ENCODE results near the gene LRRC66. TPM values are rescaled to one million over a fixed set of nuclear protein-coding genes. Genes with fewer than 3 reads are reported as not detected.

LRRC66 gene
- total and polyA plus RNA-seq, 2 experiments from 2014 or later, result 0.24 TPM; not detected in 1

DNA sequence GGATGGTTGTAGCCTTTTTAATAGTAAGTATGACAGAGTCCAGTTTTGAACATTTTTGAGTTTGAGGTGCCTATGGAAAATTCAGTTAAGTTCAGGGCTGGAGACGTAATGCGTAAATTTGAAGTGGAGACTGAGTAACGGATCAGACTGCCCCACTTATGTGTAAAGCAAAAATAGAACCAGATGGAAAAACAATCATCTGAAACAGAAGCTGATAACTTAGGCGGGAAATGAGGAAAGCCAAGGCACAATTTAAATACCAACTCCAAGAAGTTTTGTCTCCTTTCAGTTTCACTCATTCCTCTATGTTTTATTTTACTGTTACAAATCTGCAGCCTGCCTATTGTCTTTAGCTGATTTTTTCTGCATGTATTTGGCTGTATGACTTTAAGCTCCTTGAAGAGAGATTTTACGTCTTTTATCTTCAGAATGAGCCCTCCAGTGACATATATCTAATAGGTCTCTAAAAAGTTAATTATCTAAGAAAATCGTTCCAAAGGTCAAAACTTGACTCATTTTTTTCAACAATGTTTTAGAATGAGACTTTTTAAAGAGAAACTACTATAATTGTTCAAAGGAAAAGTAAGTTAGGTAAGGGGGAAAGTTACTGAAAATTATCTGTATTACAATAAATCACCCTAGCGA lies 16.8 kb upstream of the LRRC66 start (continued):
- TF ChIP-seq, protein P1, sequence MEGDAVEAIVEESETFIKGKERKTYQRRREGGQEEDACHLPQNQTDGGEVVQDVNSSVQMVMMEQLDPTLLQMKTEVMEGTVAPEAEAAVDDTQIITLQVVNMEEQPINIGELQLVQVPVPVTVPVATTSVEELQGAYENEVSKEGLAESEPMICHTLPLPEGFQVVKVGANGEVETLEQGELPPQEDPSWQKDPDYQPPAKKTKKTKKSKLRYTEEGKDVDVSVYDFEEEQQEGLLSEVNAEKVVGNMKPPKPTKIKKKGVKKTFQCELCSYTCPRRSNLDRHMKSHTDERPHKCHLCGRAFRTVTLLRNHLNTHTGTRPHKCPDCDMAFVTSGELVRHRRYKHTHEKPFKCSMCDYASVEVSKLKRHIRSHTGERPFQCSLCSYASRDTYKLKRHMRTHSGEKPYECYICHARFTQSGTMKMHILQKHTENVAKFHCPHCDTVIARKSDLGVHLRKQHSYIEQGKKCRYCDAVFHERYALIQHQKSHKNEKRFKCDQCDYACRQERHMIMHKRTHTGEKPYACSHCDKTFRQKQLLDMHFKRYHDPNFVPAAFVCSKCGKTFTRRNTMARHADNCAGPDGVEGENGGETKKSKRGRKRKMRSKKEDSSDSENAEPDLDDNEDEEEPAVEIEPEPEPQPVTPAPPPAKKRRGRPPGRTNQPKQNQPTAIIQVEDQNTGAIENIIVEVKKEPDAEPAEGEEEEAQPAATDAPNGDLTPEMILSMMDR (conservative IDR thresholded peaks at IDR 0.05; ENCODE audit: low read depth in 2 of 2), result no peak
- no peak for TF ChIP-seq JUNB (IDR thresholded peaks at IDR 0.05; ENCODE audit: unreplicated experiment)

DNA sequence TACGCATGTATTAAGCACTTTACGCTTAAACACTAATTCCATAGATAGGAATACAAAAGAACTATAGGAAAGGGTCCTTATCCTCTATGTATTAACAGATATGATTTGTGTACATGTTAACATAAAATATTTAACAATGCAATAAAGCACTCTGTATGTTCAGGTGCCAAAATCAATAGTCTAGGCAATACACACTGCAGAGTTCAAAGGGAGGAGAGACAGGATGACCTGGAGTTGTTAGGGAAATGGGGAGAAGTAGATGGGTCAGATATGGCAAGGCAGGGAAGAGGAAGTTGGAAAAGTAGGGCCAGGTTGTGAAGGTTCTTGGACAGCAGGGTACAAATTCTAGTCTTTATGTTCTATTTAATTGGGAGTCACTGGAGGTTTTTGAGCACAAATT lies 15.0 kb upstream of the LRRC66 start:
- TF ChIP-seq ZNF331 (CRISPR knock-in tag; IDR thresholded peaks at IDR 0.05; ENCODE audit: low read depth) (no peak), JUNB (IDR thresholded peaks at IDR 0.05; ENCODE audit: unreplicated experiment) (no peak)
- TF ChIP-seq, protein P2, sequence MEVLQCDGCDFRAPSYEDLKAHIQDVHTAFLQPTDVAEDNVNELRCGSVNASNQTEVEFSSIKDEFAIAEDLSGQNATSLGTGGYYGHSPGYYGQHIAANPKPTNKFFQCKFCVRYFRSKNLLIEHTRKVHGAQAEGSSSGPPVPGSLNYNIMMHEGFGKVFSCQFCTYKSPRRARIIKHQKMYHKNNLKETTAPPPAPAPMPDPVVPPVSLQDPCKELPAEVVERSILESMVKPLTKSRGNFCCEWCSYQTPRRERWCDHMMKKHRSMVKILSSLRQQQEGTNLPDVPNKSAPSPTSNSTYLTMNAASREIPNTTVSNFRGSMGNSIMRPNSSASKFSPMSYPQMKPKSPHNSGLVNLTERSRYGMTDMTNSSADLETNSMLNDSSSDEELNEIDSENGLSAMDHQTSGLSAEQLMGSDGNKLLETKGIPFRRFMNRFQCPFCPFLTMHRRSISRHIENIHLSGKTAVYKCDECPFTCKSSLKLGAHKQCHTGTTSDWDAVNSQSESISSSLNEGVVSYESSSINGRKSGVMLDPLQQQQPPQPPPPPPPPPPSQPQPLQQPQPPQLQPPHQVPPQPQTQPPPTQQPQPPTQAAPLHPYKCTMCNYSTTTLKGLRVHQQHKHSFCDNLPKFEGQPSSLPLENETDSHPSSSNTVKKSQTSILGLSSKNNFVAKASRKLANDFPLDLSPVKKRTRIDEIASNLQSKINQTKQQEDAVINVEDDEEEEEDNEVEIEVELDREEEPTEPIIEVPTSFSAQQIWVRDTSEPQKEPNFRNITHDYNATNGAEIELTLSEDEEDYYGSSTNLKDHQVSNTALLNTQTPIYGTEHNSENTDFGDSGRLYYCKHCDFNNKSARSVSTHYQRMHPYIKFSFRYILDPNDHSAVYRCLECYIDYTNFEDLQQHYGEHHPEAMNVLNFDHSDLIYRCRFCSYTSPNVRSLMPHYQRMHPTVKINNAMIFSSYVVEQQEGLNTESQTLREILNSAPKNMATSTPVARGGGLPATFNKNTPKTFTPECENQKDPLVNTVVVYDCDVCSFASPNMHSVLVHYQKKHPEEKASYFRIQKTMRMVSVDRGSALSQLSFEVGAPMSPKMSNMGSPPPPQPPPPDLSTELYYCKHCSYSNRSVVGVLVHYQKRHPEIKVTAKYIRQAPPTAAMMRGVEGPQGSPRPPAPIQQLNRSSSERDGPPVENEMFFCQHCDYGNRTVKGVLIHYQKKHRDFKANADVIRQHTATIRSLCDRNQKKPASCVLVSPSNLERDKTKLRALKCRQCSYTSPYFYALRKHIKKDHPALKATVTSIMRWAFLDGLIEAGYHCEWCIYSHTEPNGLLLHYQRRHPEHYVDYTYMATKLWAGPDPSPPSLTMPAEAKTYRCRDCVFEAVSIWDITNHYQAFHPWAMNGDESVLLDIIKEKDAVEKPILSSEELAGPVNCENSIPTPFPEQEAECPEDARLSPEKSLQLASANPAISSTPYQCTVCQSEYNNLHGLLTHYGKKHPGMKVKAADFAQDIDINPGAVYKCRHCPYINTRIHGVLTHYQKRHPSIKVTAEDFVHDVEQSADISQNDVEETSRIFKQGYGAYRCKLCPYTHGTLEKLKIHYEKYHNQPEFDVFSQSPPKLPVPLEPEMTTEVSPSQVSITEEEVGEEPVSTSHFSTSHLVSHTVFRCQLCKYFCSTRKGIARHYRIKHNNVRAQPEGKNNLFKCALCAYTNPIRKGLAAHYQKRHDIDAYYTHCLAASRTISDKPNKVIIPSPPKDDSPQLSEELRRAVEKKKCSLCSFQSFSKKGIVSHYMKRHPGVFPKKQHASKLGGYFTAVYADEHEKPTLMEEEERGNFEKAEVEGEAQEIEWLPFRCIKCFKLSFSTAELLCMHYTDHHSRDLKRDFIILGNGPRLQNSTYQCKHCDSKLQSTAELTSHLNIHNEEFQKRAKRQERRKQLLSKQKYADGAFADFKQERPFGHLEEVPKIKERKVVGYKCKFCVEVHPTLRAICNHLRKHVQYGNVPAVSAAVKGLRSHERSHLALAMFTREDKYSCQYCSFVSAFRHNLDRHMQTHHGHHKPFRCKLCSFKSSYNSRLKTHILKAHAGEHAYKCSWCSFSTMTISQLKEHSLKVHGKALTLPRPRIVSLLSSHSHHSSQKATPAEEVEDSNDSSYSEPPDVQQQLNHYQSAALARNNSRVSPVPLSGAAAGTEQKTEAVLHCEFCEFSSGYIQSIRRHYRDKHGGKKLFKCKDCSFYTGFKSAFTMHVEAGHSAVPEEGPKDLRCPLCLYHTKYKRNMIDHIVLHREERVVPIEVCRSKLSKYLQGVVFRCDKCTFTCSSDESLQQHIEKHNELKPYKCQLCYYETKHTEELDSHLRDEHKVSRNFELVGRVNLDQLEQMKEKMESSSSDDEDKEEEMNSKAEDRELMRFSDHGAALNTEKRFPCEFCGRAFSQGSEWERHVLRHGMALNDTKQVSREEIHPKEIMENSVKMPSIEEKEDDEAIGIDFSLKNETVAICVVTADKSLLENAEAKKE (CRISPR knock-in tag; IDR thresholded peaks at IDR 0.05), result no peak
- TF ChIP-seq, protein P3, sequence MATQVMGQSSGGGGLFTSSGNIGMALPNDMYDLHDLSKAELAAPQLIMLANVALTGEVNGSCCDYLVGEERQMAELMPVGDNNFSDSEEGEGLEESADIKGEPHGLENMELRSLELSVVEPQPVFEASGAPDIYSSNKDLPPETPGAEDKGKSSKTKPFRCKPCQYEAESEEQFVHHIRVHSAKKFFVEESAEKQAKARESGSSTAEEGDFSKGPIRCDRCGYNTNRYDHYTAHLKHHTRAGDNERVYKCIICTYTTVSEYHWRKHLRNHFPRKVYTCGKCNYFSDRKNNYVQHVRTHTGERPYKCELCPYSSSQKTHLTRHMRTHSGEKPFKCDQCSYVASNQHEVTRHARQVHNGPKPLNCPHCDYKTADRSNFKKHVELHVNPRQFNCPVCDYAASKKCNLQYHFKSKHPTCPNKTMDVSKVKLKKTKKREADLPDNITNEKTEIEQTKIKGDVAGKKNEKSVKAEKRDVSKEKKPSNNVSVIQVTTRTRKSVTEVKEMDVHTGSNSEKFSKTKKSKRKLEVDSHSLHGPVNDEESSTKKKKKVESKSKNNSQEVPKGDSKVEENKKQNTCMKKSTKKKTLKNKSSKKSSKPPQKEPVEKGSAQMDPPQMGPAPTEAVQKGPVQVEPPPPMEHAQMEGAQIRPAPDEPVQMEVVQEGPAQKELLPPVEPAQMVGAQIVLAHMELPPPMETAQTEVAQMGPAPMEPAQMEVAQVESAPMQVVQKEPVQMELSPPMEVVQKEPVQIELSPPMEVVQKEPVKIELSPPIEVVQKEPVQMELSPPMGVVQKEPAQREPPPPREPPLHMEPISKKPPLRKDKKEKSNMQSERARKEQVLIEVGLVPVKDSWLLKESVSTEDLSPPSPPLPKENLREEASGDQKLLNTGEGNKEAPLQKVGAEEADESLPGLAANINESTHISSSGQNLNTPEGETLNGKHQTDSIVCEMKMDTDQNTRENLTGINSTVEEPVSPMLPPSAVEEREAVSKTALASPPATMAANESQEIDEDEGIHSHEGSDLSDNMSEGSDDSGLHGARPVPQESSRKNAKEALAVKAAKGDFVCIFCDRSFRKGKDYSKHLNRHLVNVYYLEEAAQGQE (IDR thresholded peaks at IDR 0.05; ENCODE audit: unreplicated experiment), result no peak
- no peak overlapping the region for H3K4me3 ChIP-seq
- H3K36me3 ChIP-seq (ENCODE audit: insufficient read depth), result peaks cover 11% of the 10 kb centered on the region; the same call in 1 of the 2 replicates
- Mint-ChIP-seq H3K27me3 (ENCODE audit: insufficient read depth, low read depth, poor library complexity) (peaks cover 4% of the 10 kb centered on the region), H3K36me3 (ENCODE audit: low read depth) (peaks cover 21% of the 10 kb centered on the region), H3K27ac (no peak overlapping the region), H3K9me3 (no peaks in the 10 kb centered on the region), H3K4me1 (peaks cover 22% of the 10 kb centered on the region), H3K4me3 (no peak overlapping the region)
- peaks cover 7% of the 10 kb centered on the region; the same call in 1 of the 2 replicates for H3K4me1 ChIP-seq (ENCODE audit: insufficient read depth)
- H4K20me1 ChIP-seq (replicated peaks; ENCODE audit: insufficient read depth), result peaks cover 4% of the 10 kb centered on the region; the same call in 1 of the 2 replicates
- DNase-seq (ENCODE audit: low spot score) (no peak), ATAC-seq (no peak)
- no peak overlapping the region for H2AFZ ChIP-seq
- H3K27me3 ChIP-seq (ENCODE audit: insufficient read depth), result peaks cover 12% of the 10 kb centered on the region
- no peak overlapping the region for H3K27ac ChIP-seq (ENCODE audit: low read depth)
- no peaks in the 10 kb centered on the region for H3F3A ChIP-seq (replicated peaks; ENCODE audit: low read depth)
- H3K4me2 ChIP-seq, result no peak overlapping the region
- no peaks in the 10 kb centered on the region for H3K9me2 ChIP-seq (ENCODE audit: insufficient read depth)
- peaks cover 40% of the 10 kb centered on the region for H3K79me2 ChIP-seq (replicated peaks; ENCODE audit: insufficient read depth)

All from GM23338 (cell line).